Measurements from ENCODE around the gene ZNF674. TPM values are rescaled to one million over a fixed set of nuclear protein-coding genes. Genes with fewer than 3 reads are reported as not detected.
"Not testable (repeated sequence)": the region's sequence is repeated elsewhere in the genome, so short reads cannot be mapped to it uniquely, and the experiment has no call there.

The ZNF674 gene
- total RNA-seq, 1 experiment from 2014 or later: 5.8 TPM

- intact Hi-C loops (cut with micrococcal nuclease; ENCODE audit: unreplicated experiment): no loop called here
- Histone ChIP-seq H3K27ac (ENCODE audit: low read depth, low read length, poor library complexity, severe bottlenecking) (no peak overlapping the region), H3K9me3 (ENCODE audit: low read depth, low read length, poor library complexity, severe bottlenecking) (no peaks in the 10 kb centered on the region), H3K27me3 (replicated peaks; ENCODE audit: insufficient read depth, low read depth, low read length, poor library complexity) (no peaks in the 10 kb centered on the region), H3K4me3 (ENCODE audit: low read depth, low read length, poor library complexity, severe bottlenecking) (no peak overlapping the region), H3K4me1 (ENCODE audit: insufficient read depth, low read length, poor library complexity, severe bottlenecking) (no peaks in the 10 kb centered on the region), H3K36me3 (ENCODE audit: insufficient read depth, low read length, poor library complexity, severe bottlenecking) (peaks cover 3% of the 10 kb centered on the region)
- POLR2A ChIA-PET (ENCODE audit: low non-redundant PET): no interaction called here
- TF ChIP-seq EZH2 (IDR thresholded peaks at IDR 0.05; ENCODE audit: borderline replicate concordance, low read depth, low read length, poor library complexity, severe bottlenecking): no peak
- no peak for TF ChIP-seq CTCF (conservative IDR thresholded peaks at IDR 0.05; ENCODE audit: low read depth, low read length)
- DNase-seq (ENCODE audit: low spot score): no peak
- no TSS peak for BruUV-seq (replicated peaks)
- CTCF ChIA-PET: no interaction called here
Measured at GRCh38 chrX:46461660-46462191, 83.5 kb downstream of the ZNF674 start.

DNA sequence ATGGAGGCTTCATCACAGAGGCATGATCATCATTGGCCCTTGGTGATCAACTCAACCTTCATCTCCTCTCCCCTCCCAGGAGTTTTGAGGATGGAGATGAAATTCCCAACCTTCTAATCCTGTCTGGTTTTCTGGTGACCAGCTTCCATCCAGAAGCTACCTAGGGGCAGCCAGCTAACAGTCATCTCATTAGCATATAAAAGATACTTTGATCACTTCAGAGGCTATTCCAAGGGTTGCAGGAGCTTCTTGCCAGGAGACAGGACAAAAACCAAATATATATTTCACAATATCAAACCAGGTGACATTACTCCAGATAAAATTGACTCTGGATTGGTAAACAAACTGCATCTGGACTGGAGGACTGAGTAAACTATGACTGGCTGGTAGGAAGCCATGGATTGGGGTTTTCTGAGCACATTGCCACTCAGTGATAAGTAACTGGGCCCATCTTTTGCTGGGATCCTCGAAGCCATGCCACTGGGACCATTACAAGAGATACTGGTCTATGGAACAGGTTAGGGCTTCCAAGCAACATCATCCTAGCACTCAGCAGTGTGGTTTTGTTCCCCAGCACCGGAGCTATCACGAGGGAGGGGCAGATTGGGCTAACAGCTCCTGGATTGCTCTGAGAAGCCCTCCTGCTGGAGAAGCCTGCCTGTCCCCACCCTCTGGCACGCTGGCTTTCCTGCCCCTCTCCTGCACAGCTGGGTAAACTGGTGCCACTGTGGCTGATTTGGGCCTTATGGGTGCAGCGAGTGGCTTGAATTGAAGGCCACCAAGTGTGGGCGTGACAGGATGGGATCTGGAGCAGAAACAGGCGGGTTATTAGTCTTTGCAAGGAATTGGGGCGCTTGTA lies 84.2 kb downstream of the ZNF674 start:
- DNase-seq (ENCODE audit: low spot score); CTCF ChIA-PET; H3K4me1 ChIP-seq (ENCODE audit: insufficient read depth, low read length, poor library complexity, severe bottlenecking); H3K4me3 ChIP-seq (ENCODE audit: low read depth, low read length, poor library complexity, severe bottlenecking); H3K27ac ChIP-seq (ENCODE audit: low read depth, low read length, poor library complexity, severe bottlenecking); H3K36me3 ChIP-seq (ENCODE audit: insufficient read depth, low read length, poor library complexity, severe bottlenecking); H3K9me3 ChIP-seq (ENCODE audit: low read depth, low read length, poor library complexity, severe bottlenecking); intact Hi-C loops (cut with micrococcal nuclease; ENCODE audit: unreplicated experiment); POLR2A ChIA-PET (ENCODE audit: low non-redundant PET); H3K27me3 ChIP-seq (replicated peaks; ENCODE audit: insufficient read depth, low read depth, low read length, poor library complexity); BruUV-seq (replicated peaks): not testable (repeated sequence)

- no peaks in the 10 kb centered on the region for H3K9me3 ChIP-seq (ENCODE audit: low read depth, low read length, poor library complexity, severe bottlenecking)
- TF ChIP-seq CTCF (conservative IDR thresholded peaks at IDR 0.05; ENCODE audit: low read depth, low read length) (no peak), EZH2 (IDR thresholded peaks at IDR 0.05; ENCODE audit: borderline replicate concordance, low read depth, low read length, poor library complexity, severe bottlenecking) (no peak)
- no TSS peak for BruUV-seq (replicated peaks)
- H3K36me3 ChIP-seq (ENCODE audit: insufficient read depth, low read length, poor library complexity, severe bottlenecking): peaks cover 3% of the 10 kb centered on the region
- ChIA-PET CTCF (no interaction called here), POLR2A (ENCODE audit: low non-redundant PET) (no interaction called here)
- no peak overlapping the region for H3K27ac ChIP-seq (ENCODE audit: low read depth, low read length, poor library complexity, severe bottlenecking)
- no peak overlapping the region for H3K4me3 ChIP-seq (ENCODE audit: low read depth, low read length, poor library complexity, severe bottlenecking)
- H3K27me3 ChIP-seq (replicated peaks; ENCODE audit: insufficient read depth, low read depth, low read length, poor library complexity): no peaks in the 10 kb centered on the region
- no peaks in the 10 kb centered on the region for H3K4me1 ChIP-seq (ENCODE audit: insufficient read depth, low read length, poor library complexity, severe bottlenecking)
- DNase-seq (ENCODE audit: low spot score): no peak
- intact Hi-C loops (cut with micrococcal nuclease; ENCODE audit: unreplicated experiment): no loop called here
Measured at GRCh38 chrX:46459603-46460002, 85.6 kb downstream of the ZNF674 start.
